HCT116 (cell line): ENCODE measurements around the gene CALM3.

Experiments used
- CTCF ChIP-seq, 3 experiments: fragments of 200-600 bp in 1 of 3; sonication (generic) in 1 of 3; IDR thresholded peaks in 2 of 3; conservative IDR thresholded peaks in 1 of 3; 2 replicates each; pipeline ENCODE4 v1.5.1; 2012 to 2017; ENCODE audit warnings: low read depth in 2 of 3, low read length in 2 of 3, antibody characterized with exemption in 1 of 3, borderline replicate concordance in 1 of 3, control low read depth in 1 of 3, mild to moderate bottlenecking in 1 of 3, mixed read lengths in 1 of 3, mixed run types in 1 of 3, moderate library complexity in 1 of 3; ENCODE audit not compliant: insufficient read depth in 1 of 3
- POLR2A ChIP-seq: IDR thresholded peaks from 2 replicates; pipeline ENCODE4 v1.7.0; 2011; ENCODE audit warnings: borderline replicate concordance; ENCODE audit not compliant: insufficient read depth, insufficient read length; ENCODE audit errors: extremely low read depth
- RAD21 ChIP-seq: IDR thresholded peaks from 2 replicates; pipeline ENCODE4 v1.6.1; 2012; ENCODE audit warnings: low read depth, mild to moderate bottlenecking
- SRF ChIP-seq: IDR thresholded peaks from 2 replicates; pipeline ENCODE4 v1.6.1; 2012; ENCODE audit warnings: low read depth
- TCF7L2 ChIP-seq: IDR thresholded peaks from 2 replicates; pipeline ENCODE4 v1.7.0; 2011; ENCODE audit warnings: borderline replicate concordance, inconsistent platforms; ENCODE audit not compliant: insufficient read depth, insufficient read length; ENCODE audit errors: extremely low read depth

- TF ChIP-seq POLR2A (no peak), CTCF (IDR thresholded peaks at IDR 0.05 in 2 of 3, conservative IDR thresholded peaks at IDR 0.05 in 1 of 3; ENCODE audit: borderline replicate concordance in 1 of 3, insufficient read depth in 1 of 3, low read depth in 2 of 3, low read length in 2 of 3) (no peak), TCF7L2 (no peak), RAD21 (no peak), SRF (no peak)
Observed at GRCh38 chr19:46626446-46626845, 25.3 kb downstream of the CALM3 start.
